GM19035 (cell line): ENCODE results near the gene FAM193B.

ENCODE experiments used
- ATAC-seq: cut with Tn5 transposase; IDR thresholded peaks from one replicate; pipeline ENCODE4 v1.9.1; 2021; ENCODE audit not compliant: unreplicated experiment

FAM193B gene

GRCh38 chr5:177516601-177517568 lies 37.5 kb downstream of the FAM193B start, which contains the start of gene DDX41:
TSS of gene DDX41 (minus strand) at chr5:177516961. CDS start at chr5:177516945, 16 bp downstream.
- ATAC-seq: peak; percentile 77

DNA sequence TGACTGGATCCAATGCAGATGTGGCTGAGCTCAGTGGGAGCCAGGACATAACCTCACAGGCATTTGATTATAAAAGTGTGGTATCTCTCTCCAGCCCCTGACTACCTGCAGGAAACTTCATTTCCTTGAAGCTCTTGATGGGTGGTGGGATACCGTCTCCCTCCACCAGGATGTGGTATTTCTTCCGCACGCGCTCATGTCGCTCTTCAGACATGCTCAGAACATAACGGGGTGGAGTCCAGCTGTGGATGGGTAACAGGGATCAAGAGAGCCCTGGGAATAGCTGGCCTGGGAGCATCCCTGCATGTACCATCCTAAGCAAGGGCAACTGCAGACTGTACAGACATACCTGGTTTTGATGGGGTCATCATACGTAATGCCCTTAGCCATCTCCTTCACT lies 38.8 kb downstream of the FAM193B start:
- ATAC-seq: no peak

GRCh38 chr5:177514541-177514940 lies 39.8 kb downstream of the FAM193B start:
- ATAC-seq: no peak

DNA sequence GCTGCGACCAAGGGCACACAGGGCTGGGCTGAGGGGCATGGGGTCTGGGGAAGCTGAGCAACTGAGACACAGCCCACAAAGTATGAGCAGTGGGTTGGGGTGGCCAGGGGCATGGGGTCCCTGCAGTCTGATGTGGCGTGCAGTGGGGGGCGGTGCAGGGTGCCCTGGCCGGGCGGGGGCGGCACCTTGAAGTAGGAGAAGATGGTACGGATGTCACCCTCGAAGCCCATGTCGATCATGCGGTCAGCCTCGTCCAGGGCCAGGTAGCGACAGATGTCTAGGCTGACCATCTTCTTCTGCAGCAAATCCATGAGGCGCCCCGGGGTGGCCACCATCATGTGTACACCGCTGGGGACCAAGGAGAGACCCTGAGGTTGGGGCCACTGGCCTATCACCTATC lies 40.9 kb downstream of the FAM193B start:
- no peak for ATAC-seq

DNA sequence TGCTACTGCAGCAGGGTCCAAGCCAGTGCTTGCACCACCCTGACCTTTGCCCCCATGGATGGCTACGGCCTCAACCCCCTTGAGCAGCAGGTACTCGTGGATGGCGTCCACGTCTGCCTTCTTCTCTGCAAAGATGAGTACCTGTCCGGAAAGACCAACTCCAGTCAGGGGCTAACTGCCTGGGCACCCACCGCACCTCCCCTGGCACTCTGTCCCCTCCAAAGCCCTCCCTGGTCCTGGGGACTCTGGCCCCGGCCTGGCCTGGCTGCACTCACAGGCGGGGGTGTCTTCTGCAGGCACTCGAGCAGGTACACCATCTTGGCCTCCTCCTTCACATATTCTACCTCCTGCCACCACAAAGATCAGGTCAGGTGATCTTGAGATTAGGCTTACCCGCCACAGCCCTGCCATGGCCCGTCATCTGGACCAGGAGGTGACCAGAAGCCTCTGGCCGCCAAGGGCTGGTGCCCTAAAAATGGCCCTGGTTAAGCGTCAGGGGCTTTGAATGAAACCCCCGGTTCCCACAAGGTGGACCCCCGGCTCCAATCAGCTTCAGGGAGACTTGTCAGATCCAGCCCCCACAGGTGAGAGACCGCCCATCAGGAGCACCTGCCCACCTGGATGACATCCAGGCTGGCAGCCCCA lies 41.5 kb downstream of the FAM193B start:
- ATAC-seq: no peak

DNA sequence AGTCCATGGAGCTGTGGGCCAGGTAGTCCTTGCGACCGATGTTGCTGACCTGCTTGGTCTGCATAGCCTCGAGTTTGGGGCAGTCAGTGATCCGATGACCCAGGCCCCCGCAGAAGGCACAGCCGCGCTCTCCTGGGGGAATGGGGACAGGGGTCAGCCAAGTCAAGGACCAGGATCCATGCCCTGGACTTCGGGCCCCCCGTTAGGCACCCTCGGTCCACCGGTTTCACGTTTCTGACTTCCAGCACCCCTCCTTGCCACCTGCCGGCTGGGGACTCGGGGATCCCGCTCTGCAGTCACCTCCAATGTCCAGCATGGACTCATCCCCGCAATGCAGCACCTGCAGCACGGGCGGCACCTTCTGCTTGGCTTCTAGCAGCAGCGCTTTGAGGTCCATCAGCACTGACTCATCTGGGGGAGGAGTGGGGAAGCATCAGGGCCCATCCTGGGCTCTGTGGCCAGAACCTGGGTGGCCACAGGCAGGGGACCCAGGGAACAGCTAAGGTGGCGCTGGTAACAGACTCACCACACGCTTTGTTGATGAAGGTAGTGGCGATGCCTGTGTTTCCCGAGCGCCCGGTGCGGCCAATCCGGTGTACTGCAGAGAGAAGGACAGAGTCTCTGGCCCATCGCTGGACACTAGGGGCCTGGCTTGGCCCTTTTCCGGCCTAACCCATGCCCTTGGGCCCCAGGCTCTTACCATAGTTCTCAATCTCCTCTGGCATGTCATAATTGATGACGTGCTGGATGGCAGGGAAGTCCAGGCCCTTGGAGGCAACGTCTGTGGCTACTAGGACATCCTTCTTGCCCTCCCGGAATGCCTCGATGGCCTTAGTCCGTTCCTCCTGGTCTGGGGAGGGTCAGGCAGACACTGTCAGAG lies 42.3 kb downstream of the FAM193B start:
- ATAC-seq: no peak

DNA sequence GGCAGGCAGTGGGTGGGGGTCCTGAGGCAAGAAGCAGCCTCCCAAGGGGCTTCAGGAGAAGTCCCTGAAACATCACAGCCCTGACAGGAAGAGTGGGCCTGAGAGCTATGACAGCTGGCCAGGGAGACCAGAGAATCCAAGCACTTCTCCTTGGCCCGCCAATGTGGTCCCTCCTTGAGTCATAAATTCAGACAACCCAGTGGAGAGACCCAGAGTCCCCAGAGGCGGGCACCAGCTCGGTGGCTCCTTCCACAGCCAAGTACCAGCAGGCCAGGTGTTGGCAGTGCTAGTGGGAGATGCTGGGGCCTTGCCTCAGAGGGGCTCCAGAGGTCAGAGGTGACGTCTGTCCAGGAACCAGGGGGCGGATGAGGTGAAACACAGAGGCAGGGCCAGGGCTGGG lies 43.2 kb downstream of the FAM193B start:
- ATAC-seq: no peak

GRCh38 chr5:177510567-177511053 lies 43.8 kb downstream of the FAM193B start:
- peak; percentile 39 for ATAC-seq

- ATAC-seq: peak; percentile 44
Measured at GRCh38 chr5:177509991-177510566, 44.3 kb downstream of the FAM193B start.

- ATAC-seq: peak; percentile 27
Measured at GRCh38 chr5:177509381-177509951, 44.9 kb downstream of the FAM193B start, which contains the start of gene DOK3. TSS of gene DOK3 (minus strand) at chr5:177509826. CDS start at chr5:177509540, 286 bp downstream.

GRCh38 chr5:177508837-177509236 lies 45.5 kb downstream of the FAM193B start:
- ATAC-seq: peak; percentile 35

GRCh38 chr5:177508221-177508611 lies 46.1 kb downstream of the FAM193B start:
- no peak for ATAC-seq

GRCh38 chr5:177507596-177508220 lies 46.7 kb downstream of the FAM193B start:
- no peak for ATAC-seq

- ATAC-seq: no peak
Measured at GRCh38 chr5:177507165-177507564, 47.2 kb downstream of the FAM193B start.

DNA sequence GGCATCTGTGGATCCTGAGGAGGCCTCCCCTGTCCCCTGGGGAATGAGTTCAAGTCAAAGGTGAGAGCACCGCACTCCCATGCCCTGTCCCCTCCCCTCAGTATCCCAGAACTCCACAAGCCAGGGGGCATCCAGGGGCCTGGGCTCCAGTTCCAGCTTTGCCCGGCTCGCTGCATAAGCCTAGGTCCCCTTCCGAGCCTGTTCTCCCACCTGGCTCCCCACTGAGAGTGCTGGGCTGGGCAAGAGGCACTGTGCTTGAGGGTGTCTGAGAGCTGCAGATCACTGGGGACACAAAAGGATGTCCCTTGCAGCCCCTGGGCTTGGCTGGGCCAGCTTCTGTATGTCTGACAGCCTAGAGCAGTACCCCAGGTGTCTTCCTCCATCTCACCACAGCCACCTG lies 49.3 kb downstream of the FAM193B start:
- no peak for ATAC-seq

- ATAC-seq: no peak
Measured at GRCh38 chr5:177504086-177505056, 50.0 kb downstream of the FAM193B start.

DNA sequence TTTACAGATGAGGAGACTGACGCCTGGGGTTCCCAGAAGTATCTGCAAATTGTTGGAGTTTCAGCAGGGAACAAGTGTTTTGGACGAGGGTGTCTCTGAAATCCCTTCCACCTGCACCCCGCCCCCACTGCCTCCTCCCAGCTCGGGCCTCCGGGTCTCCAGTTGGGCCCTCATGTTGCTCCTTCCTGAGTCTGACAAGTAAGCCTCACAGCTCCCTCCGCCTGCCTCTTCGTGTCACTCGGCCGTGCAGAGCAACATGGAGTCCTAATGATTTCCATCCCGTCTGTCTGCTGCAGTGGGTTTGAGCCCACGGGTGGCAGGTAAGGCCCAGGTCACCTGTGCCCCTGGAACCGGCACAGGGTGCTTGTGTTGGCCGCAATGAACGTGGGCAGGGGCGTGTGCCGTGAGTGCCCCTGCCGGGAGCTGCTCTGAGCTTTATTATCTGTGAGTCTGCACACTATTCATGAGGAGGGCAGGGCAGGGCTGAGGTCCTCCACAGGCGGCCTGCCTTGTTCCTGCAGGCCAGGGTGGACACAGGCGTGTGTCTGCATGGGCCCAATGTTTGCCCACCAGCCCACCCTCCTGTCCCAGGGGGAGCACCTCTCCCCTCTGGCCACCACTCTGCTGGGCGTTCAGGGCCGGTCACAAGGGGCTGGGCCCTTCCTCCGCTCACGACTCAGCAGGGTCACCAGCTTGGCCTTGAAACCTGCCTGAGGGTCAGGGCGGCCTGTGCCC lies 50.8 kb downstream of the FAM193B start:
- ATAC-seq: no peak

DNA sequence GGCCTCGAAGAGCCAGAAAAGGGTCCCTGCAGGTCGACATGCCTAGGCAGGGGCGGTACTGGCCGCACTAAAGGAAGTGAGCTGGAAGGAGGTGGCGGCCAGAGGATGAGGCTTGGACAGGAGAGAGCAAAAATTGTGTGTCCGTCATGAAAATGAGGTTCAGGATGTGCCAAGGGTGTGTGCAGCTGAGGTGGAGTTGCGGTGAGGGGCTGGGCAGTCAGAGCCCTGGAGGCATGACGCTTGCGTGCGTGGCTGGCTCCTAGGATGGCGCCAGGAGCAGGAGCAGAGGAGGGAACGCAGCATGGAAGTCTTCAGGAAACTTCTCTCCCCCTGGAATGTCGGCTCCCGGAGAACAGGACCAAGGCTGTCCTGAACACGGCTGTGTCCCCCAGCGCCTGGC lies 51.5 kb downstream of the FAM193B start:
- no peak for ATAC-seq
